OCI-LY1 (cell line): Measurements from ENCODE around the gene CLEC14A.

Source experiments
- H2AFZ ChIP-seq: fragments of 200-600 bp; sonication (generic), shearing (Covaris generic); 2 replicates; pipeline ENCODE4 v1.6.0; 2014; ENCODE audit warnings: antibody characterized with exemption, mild to moderate bottlenecking, low read length
- H3F3A ChIP-seq: fragments of 200-600 bp; sonication (generic), shearing (Covaris generic); 2 replicates; pipeline ENCODE4 v1.6.0; 2014; ENCODE audit warnings: mild to moderate bottlenecking, antibody characterized with exemption, low read length, moderate library complexity; ENCODE audit not compliant: insufficient read depth
- H3K27ac ChIP-seq: fragments of 200-600 bp; sonication (generic); 2 replicates; pipeline ENCODE4 v1.5.1; 2014; ENCODE audit warnings: low read length, mixed run types, mild to moderate bottlenecking, low read depth; ENCODE audit not compliant: poor library complexity, severe bottlenecking
- H3K27me3 ChIP-seq: fragments of 200-600 bp; sonication (generic); 2 replicates; pipeline ENCODE4 v1.6.0; 2014; ENCODE audit warnings: antibody characterized with exemption, mild to moderate bottlenecking, low read length, moderate library complexity; ENCODE audit not compliant: insufficient read depth
- H3K36me3 ChIP-seq: fragments of 200-600 bp; sonication (generic); 2 replicates; pipeline ENCODE4 v1.6.1; 2014; ENCODE audit warnings: mild to moderate bottlenecking, antibody characterized with exemption, low read length, moderate library complexity, mixed read lengths; ENCODE audit not compliant: insufficient read depth
- H3K4me1 ChIP-seq: fragments of 200-600 bp; sonication (generic); 2 replicates; pipeline ENCODE4 v1.5.1; 2014; ENCODE audit warnings: mild to moderate bottlenecking, low read length, moderate library complexity; ENCODE audit not compliant: insufficient read depth, severe bottlenecking
- H3K4me2 ChIP-seq: fragments of 200-600 bp; sonication (generic), shearing (Covaris generic); 2 replicates; pipeline ENCODE4 v1.6.1; 2014; ENCODE audit warnings: low read length
- H3K4me3 ChIP-seq: fragments of 200-600 bp; sonication (generic); 2 replicates; pipeline ENCODE4 v1.5.1; 2014; ENCODE audit warnings: low read length, low read depth, mild to moderate bottlenecking, mixed read lengths; ENCODE audit not compliant: poor library complexity, severe bottlenecking
- H3K79me2 ChIP-seq: fragments of 200-600 bp; shearing (Covaris generic); 2 replicates; pipeline ENCODE4 v1.6.1; 2016; ENCODE audit warnings: mixed run types, low read length, mixed read lengths; ENCODE audit not compliant: insufficient read depth
- H3K9ac ChIP-seq: fragments of 200-600 bp; sonication (generic), shearing (Covaris generic); 2 replicates; pipeline ENCODE4 v1.6.1; 2014; ENCODE audit warnings: mild to moderate bottlenecking, low read length, mixed read lengths
- H3K9me2 ChIP-seq: fragments of 200-600 bp; sonication (generic), shearing (Covaris generic); 2 replicates; pipeline ENCODE4 v1.6.1; 2014; ENCODE audit warnings: low read depth, mild to moderate bottlenecking, low read length, mixed read lengths
- H3K9me3 ChIP-seq: fragments of 200-600 bp; shearing (Covaris generic); 2 replicates; pipeline ENCODE4 v1.6.1; 2014; ENCODE audit warnings: low read length, mixed read lengths
- H4K20me1 ChIP-seq: fragments of 200-600 bp; sonication (generic), shearing (Covaris generic); 2 replicates; pipeline ENCODE4 v1.6.0; 2016; ENCODE audit warnings: mild to moderate bottlenecking, low read length; ENCODE audit not compliant: insufficient read depth
- CTCF ChIP-seq: fragments of 200-600 bp; sonication (generic), shearing (Covaris generic); IDR thresholded peaks from 2 replicates; pipeline ENCODE4 v1.5.1; 2017; ENCODE audit warnings: mild to moderate bottlenecking, antibody characterized with exemption, low read length, moderate library complexity, mixed read lengths
- EZH2 ChIP-seq: fragments of 200-600 bp; sonication (generic), shearing (Covaris generic); IDR thresholded peaks from 2 replicates; pipeline ENCODE4 v1.8.0; 2017; ENCODE audit warnings: borderline replicate concordance, mixed run types, mild to moderate bottlenecking, antibody characterized with exemption, low read length, moderate library complexity, mixed read lengths

The CLEC14A gene

GRCh38 chr14:38280081-38280480 lies 24.2 kb upstream of the CLEC14A start:
- Histone ChIP-seq H3K4me3 (no peak overlapping the region), H3K4me1 (no peaks in the 10 kb centered on the region), H3K4me2 (no peak overlapping the region), H3K36me3 (no peaks in the 10 kb centered on the region), H4K20me1 (no peaks in the 10 kb centered on the region), H3K79me2 (no peaks in the 10 kb centered on the region), H3K27me3 (no peaks in the 10 kb centered on the region), H3F3A (no peaks in the 10 kb centered on the region), H3K9ac (no peak overlapping the region), H3K9me2 (no peaks in the 10 kb centered on the region), H3K27ac (no peak overlapping the region), H3K9me3 (no peaks in the 10 kb centered on the region), H2AFZ (no peak overlapping the region)
- no peak for TF ChIP-seq CTCF
- no peak for TF ChIP-seq EZH2

- H3K9me3 ChIP-seq: no peaks in the 10 kb centered on the region
- no peak overlapping the region for H3K27ac ChIP-seq
- no peaks in the 10 kb centered on the region for H3K9me2 ChIP-seq
- H2AFZ ChIP-seq: no peak overlapping the region
- no peaks in the 10 kb centered on the region for H4K20me1 ChIP-seq
- no peaks in the 10 kb centered on the region for H3K79me2 ChIP-seq
- no peaks in the 10 kb centered on the region for H3K36me3 ChIP-seq
- no peak overlapping the region for H3K4me3 ChIP-seq
- H3F3A ChIP-seq: no peaks in the 10 kb centered on the region
- H3K27me3 ChIP-seq: no peaks in the 10 kb centered on the region
- no peak overlapping the region for H3K4me2 ChIP-seq
- no peak overlapping the region for H3K9ac ChIP-seq
- H3K4me1 ChIP-seq: no peaks in the 10 kb centered on the region
- no peak for TF ChIP-seq CTCF
- TF ChIP-seq EZH2: no peak
Measured at GRCh38 chr14:38279572-38279971, 23.7 kb upstream of the CLEC14A start.

GRCh38 chr14:38278035-38278434 lies 22.1 kb upstream of the CLEC14A start:
- H3K4me2 ChIP-seq: no peak overlapping the region
- H2AFZ ChIP-seq: no peak overlapping the region
- H3K79me2 ChIP-seq: no peaks in the 10 kb centered on the region
- H3K36me3 ChIP-seq: no peaks in the 10 kb centered on the region
- no peaks in the 10 kb centered on the region for H4K20me1 ChIP-seq
- H3K9me3 ChIP-seq: no peaks in the 10 kb centered on the region
- TF ChIP-seq CTCF: no peak
- no peak for TF ChIP-seq EZH2
- H3K9me2 ChIP-seq: no peaks in the 10 kb centered on the region
- H3K27ac ChIP-seq: no peak overlapping the region
- no peak overlapping the region for H3K9ac ChIP-seq
- H3K4me1 ChIP-seq: no peaks in the 10 kb centered on the region
- no peaks in the 10 kb centered on the region for H3K27me3 ChIP-seq
- no peak overlapping the region for H3K4me3 ChIP-seq
- H3F3A ChIP-seq: no peaks in the 10 kb centered on the region
